A549 (cell line): ENCODE data around the gene TRIP6.

Source experiments
- CEBPB ChIP-seq, 2 experiments: fragments of >200 bp in 1 of 2; sonication (Bioruptor Twin) in 1 of 2; formaldehyde crosslinking in 1 of 2; IDR thresholded peaks; 2 replicates each; pipeline ENCODE4 v1.6.1; 2012 to 2016
- CHD2 ChIP-seq: fragments of 150-350 bp; IDR thresholded peaks from 2 replicates; pipeline ENCODE4 v1.6.1; 2014; ENCODE audit warnings: low read length; ENCODE audit not compliant: partially characterized antibody
- JUN ChIP-seq, 2 experiments: fragments of >200 bp; sonication (Bioruptor Twin); formaldehyde crosslinking; IDR thresholded peaks; 2 replicates in 1 of 2; 3 replicates in 1 of 2; pipeline ENCODE4 v1.6.1; 2016 to 2017
- MAZ ChIP-seq: fragments of 150-350 bp; IDR thresholded peaks from 2 replicates; pipeline ENCODE4 v1.6.1; 2014; ENCODE audit warnings: antibody characterized with exemption, low read depth, low read length, borderline replicate concordance
- POLR2A ChIP-seq: IDR thresholded peaks from 2 replicates; pipeline ENCODE4 v1.6.1; 2012; ENCODE audit warnings: mild to moderate bottlenecking, low read length
- RCOR1 ChIP-seq: fragments of 150-350 bp; IDR thresholded peaks from 2 replicates; pipeline ENCODE4 v1.6.1; 2014; ENCODE audit warnings: antibody characterized with exemption, low read length, low read depth
- SMC3 ChIP-seq: fragments of >200 bp; sonication (Bioruptor Twin); formaldehyde crosslinking; IDR thresholded peaks from 3 replicates; pipeline ENCODE4 v1.6.1; 2018; ENCODE audit warnings: inconsistent platforms
- ZSCAN20 ChIP-seq: fragments of 250-450 bp; sonication (Bioruptor Pico); IDR thresholded peaks from 2 replicates; pipeline ENCODE4 v1.8.0; 2022; ENCODE audit warnings: mild to moderate bottlenecking, moderate library complexity
- TF ChIP-seq, protein P1 (sequence below): fragments of >200 bp; sonication (Bioruptor Twin); formaldehyde crosslinking; IDR thresholded peaks from 3 replicates; pipeline ENCODE4 v1.5.1; 2016
- TF ChIP-seq, protein P2 (sequence below): fragments of 200-600 bp; sonication (generic); IDR thresholded peaks from 2 replicates; pipeline ENCODE4 v1.6.1; 2016; ENCODE audit warnings: antibody characterized with exemption, mild to moderate bottlenecking, moderate library complexity
- TF ChIP-seq, protein P3 (sequence below): fragments of 450-650 bp; IDR thresholded peaks from 2 replicates; pipeline ENCODE4 v1.6.1; 2014; ENCODE audit warnings: antibody characterized with exemption

DNA sequence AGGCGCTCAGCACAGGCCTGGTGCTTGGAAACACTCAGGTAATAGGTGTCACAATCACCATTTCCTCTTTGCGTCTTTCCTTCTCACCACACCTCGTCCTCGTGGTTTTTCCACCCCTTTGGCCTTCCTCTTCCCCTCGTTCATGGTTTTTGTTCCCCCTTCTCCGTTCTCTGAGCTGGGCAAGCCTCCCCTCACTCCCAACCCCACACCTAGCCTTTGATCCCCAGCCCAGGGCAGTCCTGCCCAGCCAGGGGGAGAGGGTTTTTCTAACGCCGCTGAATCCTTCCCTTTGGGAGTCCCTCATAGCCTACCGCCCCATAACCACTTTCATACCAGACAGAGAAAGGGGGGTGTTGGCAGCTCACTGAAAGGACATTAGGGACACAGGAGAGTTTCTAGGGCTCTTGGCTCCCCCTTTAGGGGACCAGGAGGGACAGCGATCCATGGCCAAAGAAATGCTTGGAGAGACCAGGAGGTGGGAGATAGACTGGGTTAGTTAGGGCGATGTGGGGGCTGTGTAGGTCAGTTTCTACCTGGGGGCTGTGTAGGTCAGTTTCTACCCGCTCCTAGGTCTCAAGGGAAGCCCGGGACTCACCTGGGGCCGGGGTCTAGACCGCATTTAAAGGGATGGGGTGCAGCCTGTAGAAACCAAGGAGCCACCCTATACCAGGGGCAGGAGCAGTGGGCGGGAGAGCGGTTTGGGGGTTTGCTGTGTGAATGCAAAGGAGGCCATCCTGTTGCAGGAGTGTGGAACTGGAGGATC lies 41.3 kb upstream of the TRIP6 start:
- TF ChIP-seq CHD2 (no peak), SMC3 (peak; percentile 48; the same call in 1 of the 3 replicates), CEBPB (IDR thresholded peaks at IDR 0.05) (no peak), JUN (IDR thresholded peaks at IDR 0.05) (no peak), MAZ (no peak), ZSCAN20 (CRISPR knock-in tag) (no peak), RCOR1 (no peak), POLR2A (no peak)
- TF ChIP-seq, protein P1, sequence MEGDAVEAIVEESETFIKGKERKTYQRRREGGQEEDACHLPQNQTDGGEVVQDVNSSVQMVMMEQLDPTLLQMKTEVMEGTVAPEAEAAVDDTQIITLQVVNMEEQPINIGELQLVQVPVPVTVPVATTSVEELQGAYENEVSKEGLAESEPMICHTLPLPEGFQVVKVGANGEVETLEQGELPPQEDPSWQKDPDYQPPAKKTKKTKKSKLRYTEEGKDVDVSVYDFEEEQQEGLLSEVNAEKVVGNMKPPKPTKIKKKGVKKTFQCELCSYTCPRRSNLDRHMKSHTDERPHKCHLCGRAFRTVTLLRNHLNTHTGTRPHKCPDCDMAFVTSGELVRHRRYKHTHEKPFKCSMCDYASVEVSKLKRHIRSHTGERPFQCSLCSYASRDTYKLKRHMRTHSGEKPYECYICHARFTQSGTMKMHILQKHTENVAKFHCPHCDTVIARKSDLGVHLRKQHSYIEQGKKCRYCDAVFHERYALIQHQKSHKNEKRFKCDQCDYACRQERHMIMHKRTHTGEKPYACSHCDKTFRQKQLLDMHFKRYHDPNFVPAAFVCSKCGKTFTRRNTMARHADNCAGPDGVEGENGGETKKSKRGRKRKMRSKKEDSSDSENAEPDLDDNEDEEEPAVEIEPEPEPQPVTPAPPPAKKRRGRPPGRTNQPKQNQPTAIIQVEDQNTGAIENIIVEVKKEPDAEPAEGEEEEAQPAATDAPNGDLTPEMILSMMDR = peak; percentile 55
- TF ChIP-seq, protein P2, sequence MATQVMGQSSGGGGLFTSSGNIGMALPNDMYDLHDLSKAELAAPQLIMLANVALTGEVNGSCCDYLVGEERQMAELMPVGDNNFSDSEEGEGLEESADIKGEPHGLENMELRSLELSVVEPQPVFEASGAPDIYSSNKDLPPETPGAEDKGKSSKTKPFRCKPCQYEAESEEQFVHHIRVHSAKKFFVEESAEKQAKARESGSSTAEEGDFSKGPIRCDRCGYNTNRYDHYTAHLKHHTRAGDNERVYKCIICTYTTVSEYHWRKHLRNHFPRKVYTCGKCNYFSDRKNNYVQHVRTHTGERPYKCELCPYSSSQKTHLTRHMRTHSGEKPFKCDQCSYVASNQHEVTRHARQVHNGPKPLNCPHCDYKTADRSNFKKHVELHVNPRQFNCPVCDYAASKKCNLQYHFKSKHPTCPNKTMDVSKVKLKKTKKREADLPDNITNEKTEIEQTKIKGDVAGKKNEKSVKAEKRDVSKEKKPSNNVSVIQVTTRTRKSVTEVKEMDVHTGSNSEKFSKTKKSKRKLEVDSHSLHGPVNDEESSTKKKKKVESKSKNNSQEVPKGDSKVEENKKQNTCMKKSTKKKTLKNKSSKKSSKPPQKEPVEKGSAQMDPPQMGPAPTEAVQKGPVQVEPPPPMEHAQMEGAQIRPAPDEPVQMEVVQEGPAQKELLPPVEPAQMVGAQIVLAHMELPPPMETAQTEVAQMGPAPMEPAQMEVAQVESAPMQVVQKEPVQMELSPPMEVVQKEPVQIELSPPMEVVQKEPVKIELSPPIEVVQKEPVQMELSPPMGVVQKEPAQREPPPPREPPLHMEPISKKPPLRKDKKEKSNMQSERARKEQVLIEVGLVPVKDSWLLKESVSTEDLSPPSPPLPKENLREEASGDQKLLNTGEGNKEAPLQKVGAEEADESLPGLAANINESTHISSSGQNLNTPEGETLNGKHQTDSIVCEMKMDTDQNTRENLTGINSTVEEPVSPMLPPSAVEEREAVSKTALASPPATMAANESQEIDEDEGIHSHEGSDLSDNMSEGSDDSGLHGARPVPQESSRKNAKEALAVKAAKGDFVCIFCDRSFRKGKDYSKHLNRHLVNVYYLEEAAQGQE = no peak
- TF ChIP-seq, protein P3, sequence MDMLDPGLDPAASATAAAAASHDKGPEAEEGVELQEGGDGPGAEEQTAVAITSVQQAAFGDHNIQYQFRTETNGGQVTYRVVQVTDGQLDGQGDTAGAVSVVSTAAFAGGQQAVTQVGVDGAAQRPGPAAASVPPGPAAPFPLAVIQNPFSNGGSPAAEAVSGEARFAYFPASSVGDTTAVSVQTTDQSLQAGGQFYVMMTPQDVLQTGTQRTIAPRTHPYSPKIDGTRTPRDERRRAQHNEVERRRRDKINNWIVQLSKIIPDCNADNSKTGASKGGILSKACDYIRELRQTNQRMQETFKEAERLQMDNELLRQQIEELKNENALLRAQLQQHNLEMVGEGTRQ = no peak
